HepG2 (cell line): ENCODE results near the gene ABHD2. TPM values are rescaled to one million over a fixed set of nuclear protein-coding genes. Genes with fewer than 3 reads are reported as not detected.

Source experiments
- BORCS8-MEF2B ChIP-seq: sonication (generic); formaldehyde crosslinking; IDR thresholded peaks from 2 replicates; pipeline ENCODE4 v1.8.0; 2022; ENCODE audit warnings: mild to moderate bottlenecking, missing genetic modification reagents
- ERF ChIP-seq: IDR thresholded peaks from 2 replicates; pipeline ENCODE4 v1.6.1; 2018; ENCODE audit warnings: missing biosample characterization, missing genetic modification reagents
- FOXA1 ChIP-seq, 2 experiments: fragments of 450-650 bp in 1 of 2; sonication (generic) in 1 of 2; formaldehyde crosslinking in 1 of 2; IDR thresholded peaks; 2 replicates each; pipeline versions ENCODE4 v1.4.0 to v1.6.1; 2016 to 2020; ENCODE audit warnings: missing genetic modification reagents in 1 of 2
- FOXP1 ChIP-seq, 2 experiments: fragments of 450-650 bp in 1 of 2; IDR thresholded peaks; 2 replicates each; pipeline ENCODE4 v1.6.1; 2017 to 2018; ENCODE audit warnings: antibody characterized with exemption in 1 of 2
- HMG20A ChIP-seq: IDR thresholded peaks from 2 replicates; pipeline ENCODE4 v1.6.1; 2016; ENCODE audit warnings: borderline replicate concordance
- HNF1A ChIP-seq, 2 experiments: sonication (generic) in 1 of 2; formaldehyde crosslinking in 1 of 2; IDR thresholded peaks; 2 replicates each; pipeline versions ENCODE4 v1.4.0 to v1.6.1; 2016 to 2020; ENCODE audit warnings: borderline replicate concordance in 1 of 2, low read depth in 1 of 2, mild to moderate bottlenecking in 1 of 2, missing genetic modification reagents in 1 of 2
- ISX ChIP-seq: sonication (generic); formaldehyde crosslinking; conservative IDR thresholded peaks from 2 replicates; pipeline ENCODE4 v1.5.0; 2020; ENCODE audit warnings: missing genetic modification reagents
- MAZ ChIP-seq, 2 experiments: sonication (generic) in 1 of 2; formaldehyde crosslinking in 1 of 2; IDR thresholded peaks; 2 replicates each; pipeline versions ENCODE4 v1.5.0 to v1.6.1; 2012 to 2020; ENCODE audit warnings: low read depth in 2 of 2, mild to moderate bottlenecking in 2 of 2, borderline replicate concordance in 1 of 2, improper control_type of control experiment in 1 of 2, low read length in 1 of 2, missing genetic modification reagents in 1 of 2, moderate library complexity in 1 of 2
- MEIS2 ChIP-seq: sonication (generic); formaldehyde crosslinking; IDR thresholded peaks from 2 replicates; pipeline ENCODE4 v1.9.0; 2021; ENCODE audit warnings: mild to moderate bottlenecking, missing genetic modification reagents
- MXI1 ChIP-seq: IDR thresholded peaks from 3 replicates; pipeline ENCODE4 v1.6.1; 2012; ENCODE audit warnings: low read depth, low read length, inconsistent platforms, borderline replicate concordance
- RARA ChIP-seq: IDR thresholded peaks from 2 replicates; pipeline ENCODE4 v1.6.1; 2016; ENCODE audit warnings: missing genetic modification reagents, missing compliant biosample characterization
- SAP130 ChIP-seq: IDR thresholded peaks from 2 replicates; pipeline ENCODE4 v1.6.1; 2016; ENCODE audit warnings: low read depth
- SCMH1 ChIP-seq: sonication (generic); formaldehyde crosslinking; IDR thresholded peaks from 2 replicates; pipeline ENCODE4 v1.9.0; 2021; ENCODE audit warnings: missing genetic modification reagents, mild to moderate bottlenecking, borderline replicate concordance
- SP5 ChIP-seq: IDR thresholded peaks from 2 replicates; pipeline ENCODE4 v1.6.1; 2016; ENCODE audit warnings: low read depth, borderline replicate concordance
- WIZ ChIP-seq: sonication (generic); formaldehyde crosslinking; IDR thresholded peaks from 2 replicates; pipeline ENCODE4 v1.5.1; 2020; ENCODE audit warnings: mild to moderate bottlenecking, missing genetic modification reagents
- ZNF501 ChIP-seq: sonication (generic); formaldehyde crosslinking; IDR thresholded peaks from 2 replicates; pipeline ENCODE4 v1.5.1; 2020; ENCODE audit warnings: mild to moderate bottlenecking, moderate library complexity, missing genetic modification reagents
- polyA plus RNA-seq, 8 experiments: library from polyadenylated mRNA; depleted of rRNA in 3 of 8; stranded (reverse) in 7 of 8; unstranded in 1 of 8; fragments of >200 nt; fragmentation: Illumina TruSeq in 4 of 8; extraction: Trizol in 4 of 8; gene quantifications; 2 replicates each; pipeline versions ENCODE4 v1.2.1 to v1.2.3, GENCODE V29; 2011 to 2016; ENCODE audit warnings: low read depth in 4 of 8, missing spikeins in 1 of 8, mixed read lengths in 1 of 8; ENCODE audit not compliant: insufficient read depth in 1 of 8
- total RNA-seq, 5 experiments: library from RNA; depleted of rRNA; stranded (reverse); fragments of >200 nt; fragmentation: Illumina TruSeq; extraction: Trizol; gene quantifications; 2 replicates each; pipeline ENCODE4 v1.2.3, GENCODE V29; 2016; ENCODE audit warnings: low read depth in 1 of 5
- TF ChIP-seq, protein P1 (sequence below): sonication (generic); formaldehyde crosslinking; IDR thresholded peaks from 2 replicates; pipeline ENCODE4 v1.4.0; 2020; ENCODE audit warnings: missing genetic modification reagents
- TF ChIP-seq, protein P2 (sequence below): sonication (generic); formaldehyde crosslinking; IDR thresholded peaks from 2 replicates; pipeline ENCODE4 v1.8.0; 2023; ENCODE audit warnings: mild to moderate bottlenecking, missing genetic modification reagents
- TF ChIP-seq, protein P3 (sequence below): sonication (generic); formaldehyde crosslinking; IDR thresholded peaks from 2 replicates; pipeline ENCODE4 v1.5.0; 2020; ENCODE audit warnings: missing genetic modification reagents

The ABHD2 gene
- total and polyA plus RNA-seq, 2 of the 13 experiments (the other 11 are each of a cell fraction or from before 2014, with no cell fraction given): 14.8 to 22.4 TPM

DNA sequence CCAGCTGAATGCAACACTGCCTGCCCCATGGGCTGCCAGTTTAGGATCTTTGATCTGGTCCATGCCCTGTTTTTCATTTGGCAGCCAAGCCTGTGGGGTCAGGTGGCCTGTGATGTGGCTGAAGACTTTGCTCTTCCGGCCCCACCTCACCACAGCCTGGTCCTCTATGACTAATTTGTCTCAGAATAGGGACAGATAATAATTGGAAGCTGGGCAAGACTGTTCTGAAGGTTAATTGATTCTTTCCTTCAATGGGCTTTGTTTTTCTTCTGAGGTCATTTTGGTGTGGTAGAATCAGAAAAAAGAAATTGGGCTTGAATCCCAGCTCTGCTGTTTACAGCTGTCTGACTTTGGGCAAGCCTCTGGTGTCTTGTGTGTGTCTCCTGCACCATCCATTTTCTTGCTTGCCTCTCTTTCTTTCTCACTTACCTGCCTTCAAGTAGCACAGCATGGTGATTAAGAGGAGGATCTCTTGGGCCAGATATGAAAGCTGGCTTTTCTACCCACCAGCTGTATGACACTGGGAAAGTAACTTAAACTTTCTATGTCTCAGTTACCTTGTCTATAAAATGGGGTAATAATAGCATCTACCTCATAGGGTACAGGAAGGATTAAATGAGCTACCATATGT, 24.2 kb downstream of the ABHD2 start (continued):
- TF ChIP-seq, protein P1, sequence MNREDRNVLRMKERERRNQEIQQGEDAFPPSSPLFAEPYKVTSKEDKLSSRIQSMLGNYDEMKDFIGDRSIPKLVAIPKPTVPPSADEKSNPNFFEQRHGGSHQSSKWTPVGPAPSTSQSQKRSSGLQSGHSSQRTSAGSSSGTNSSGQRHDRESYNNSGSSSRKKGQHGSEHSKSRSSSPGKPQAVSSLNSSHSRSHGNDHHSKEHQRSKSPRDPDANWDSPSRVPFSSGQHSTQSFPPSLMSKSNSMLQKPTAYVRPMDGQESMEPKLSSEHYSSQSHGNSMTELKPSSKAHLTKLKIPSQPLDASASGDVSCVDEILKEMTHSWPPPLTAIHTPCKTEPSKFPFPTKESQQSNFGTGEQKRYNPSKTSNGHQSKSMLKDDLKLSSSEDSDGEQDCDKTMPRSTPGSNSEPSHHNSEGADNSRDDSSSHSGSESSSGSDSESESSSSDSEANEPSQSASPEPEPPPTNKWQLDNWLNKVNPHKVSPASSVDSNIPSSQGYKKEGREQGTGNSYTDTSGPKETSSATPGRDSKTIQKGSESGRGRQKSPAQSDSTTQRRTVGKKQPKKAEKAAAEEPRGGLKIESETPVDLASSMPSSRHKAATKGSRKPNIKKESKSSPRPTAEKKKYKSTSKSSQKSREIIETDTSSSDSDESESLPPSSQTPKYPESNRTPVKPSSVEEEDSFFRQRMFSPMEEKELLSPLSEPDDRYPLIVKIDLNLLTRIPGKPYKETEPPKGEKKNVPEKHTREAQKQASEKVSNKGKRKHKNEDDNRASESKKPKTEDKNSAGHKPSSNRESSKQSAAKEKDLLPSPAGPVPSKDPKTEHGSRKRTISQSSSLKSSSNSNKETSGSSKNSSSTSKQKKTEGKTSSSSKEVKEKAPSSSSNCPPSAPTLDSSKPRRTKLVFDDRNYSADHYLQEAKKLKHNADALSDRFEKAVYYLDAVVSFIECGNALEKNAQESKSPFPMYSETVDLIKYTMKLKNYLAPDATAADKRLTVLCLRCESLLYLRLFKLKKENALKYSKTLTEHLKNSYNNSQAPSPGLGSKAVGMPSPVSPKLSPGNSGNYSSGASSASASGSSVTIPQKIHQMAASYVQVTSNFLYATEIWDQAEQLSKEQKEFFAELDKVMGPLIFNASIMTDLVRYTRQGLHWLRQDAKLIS (CRISPR knock-in tag): no peak
- peak; percentile 51 for TF ChIP-seq SAP130 (CRISPR knock-in tag)
- TF ChIP-seq ERF: peak; percentile 52; the same call in 1 of the 2 replicates
- peak; percentile 63 for TF ChIP-seq RARA (CRISPR knock-in tag)
- no peak for TF ChIP-seq ISX (CRISPR knock-in tag)
- TF ChIP-seq BORCS8-MEF2B (CRISPR knock-in tag): no peak
- TF ChIP-seq FOXP1 (IDR thresholded peaks at IDR 0.05): no peak
- TF ChIP-seq FOXP1 (CRISPR knock-in tag; IDR thresholded peaks at IDR 0.05): peak; percentile 42; the same call in 1 of the 2 replicates
- TF ChIP-seq FOXA1 (IDR thresholded peaks at IDR 0.05): no peak
- no peak for TF ChIP-seq FOXA1 (CRISPR knock-in tag; IDR thresholded peaks at IDR 0.05)
- TF ChIP-seq, protein P2, sequence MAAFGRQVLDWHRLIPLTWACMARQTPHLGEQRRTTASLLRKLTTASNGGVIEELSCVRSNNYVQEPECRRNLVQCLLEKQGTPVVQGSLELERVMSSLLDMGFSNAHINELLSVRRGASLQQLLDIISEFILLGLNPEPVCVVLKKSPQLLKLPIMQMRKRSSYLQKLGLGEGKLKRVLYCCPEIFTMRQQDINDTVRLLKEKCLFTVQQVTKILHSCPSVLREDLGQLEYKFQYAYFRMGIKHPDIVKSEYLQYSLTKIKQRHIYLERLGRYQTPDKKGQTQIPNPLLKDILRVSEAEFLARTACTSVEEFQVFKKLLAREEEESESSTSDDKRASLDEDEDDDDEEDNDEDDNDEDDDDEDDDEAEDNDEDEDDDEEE: no peak
- TF ChIP-seq WIZ: no peak
- peak; percentile 21; the same call in 1 of the 3 replicates for TF ChIP-seq MXI1
- peak; percentile 34; the same call in 1 of the 2 replicates for TF ChIP-seq SP5 (CRISPR knock-in tag)
- no peak; the same call in 1 of the 2 replicates for TF ChIP-seq ZNF501 (CRISPR knock-in tag)
- TF ChIP-seq HNF1A (IDR thresholded peaks at IDR 0.05; ENCODE audit: low read depth): 0 out of 2 replicates have a peak, but pooled peaks have one; percentile 31
- TF ChIP-seq HNF1A (CRISPR knock-in tag; IDR thresholded peaks at IDR 0.05; ENCODE audit: borderline replicate concordance): no peak
- peak; percentile 21; the same call in 1 of the 2 replicates for TF ChIP-seq HMG20A (CRISPR knock-in tag)
- no peak for TF ChIP-seq MAZ (IDR thresholded peaks at IDR 0.05; ENCODE audit: borderline replicate concordance, low read depth, low read length)
- TF ChIP-seq MAZ (CRISPR knock-in tag; IDR thresholded peaks at IDR 0.05; ENCODE audit: low read depth): no peak
- TF ChIP-seq MEIS2 (CRISPR knock-in tag): 0 out of 2 replicates have a peak, but pooled peaks have one; percentile 33
- no peak for TF ChIP-seq SCMH1 (CRISPR knock-in tag)
- TF ChIP-seq, protein P3, sequence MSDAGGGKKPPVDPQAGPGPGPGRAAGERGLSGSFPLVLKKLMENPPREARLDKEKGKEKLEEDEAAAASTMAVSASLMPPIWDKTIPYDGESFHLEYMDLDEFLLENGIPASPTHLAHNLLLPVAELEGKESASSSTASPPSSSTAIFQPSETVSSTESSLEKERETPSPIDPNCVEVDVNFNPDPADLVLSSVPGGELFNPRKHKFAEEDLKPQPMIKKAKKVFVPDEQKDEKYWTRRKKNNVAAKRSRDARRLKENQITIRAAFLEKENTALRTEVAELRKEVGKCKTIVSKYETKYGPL (CRISPR knock-in tag): no peak
